ENCODE data around the gene PRCC. TPM values are rescaled to one million over a fixed set of nuclear protein-coding genes. Genes with fewer than 3 reads are reported as not detected.

The PRCC gene
- total RNA-seq, 2 donors from 2014 or later: 67.7 to 84.4 TPM

DNA sequence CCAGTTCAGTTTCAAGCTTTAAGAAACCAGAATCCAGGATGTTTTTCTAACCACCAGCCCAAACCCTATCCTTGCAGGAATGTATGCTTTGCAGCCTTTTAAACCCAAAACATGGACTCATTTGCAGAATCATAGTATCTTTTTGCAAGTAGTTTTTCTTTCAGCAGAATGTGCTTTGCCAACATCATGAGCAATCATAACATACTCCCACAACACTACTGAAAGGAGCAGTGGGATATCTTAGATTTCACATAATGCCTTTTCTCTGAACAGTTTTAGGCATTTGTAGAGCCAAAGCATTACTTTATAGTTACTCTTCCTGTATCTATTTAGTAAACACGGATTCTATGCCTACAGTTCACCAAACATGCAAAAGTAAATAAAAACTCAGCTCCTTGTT lies 59.3 kb downstream of the PRCC start:
- Mint-ChIP-seq H3K4me3 (no peak overlapping the region), H3K4me1 (ENCODE audit: low read depth) (peaks cover 23% of the 10 kb centered on the region), H3K27me3 (ENCODE audit: low read depth) (peaks cover 8% of the 10 kb centered on the region), H3K27ac (no peak overlapping the region), H3K36me3 (ENCODE audit: insufficient read depth in 2 of 2) (no peaks in the 10 kb centered on the region), H3K9me3 (peaks cover 0 to 2% of the 10 kb centered on the region in 2 donors)
- ATAC-seq (replicated peaks in 1 of 2) (no peak), DNase-seq (no peak)

- Mint-ChIP-seq H3K27me3 (ENCODE audit: low read depth) (peaks cover 18% of the 10 kb centered on the region), H3K4me3 (no peak overlapping the region), H3K36me3 (ENCODE audit: insufficient read depth in 2 of 2) (no peaks in the 10 kb centered on the region), H3K4me1 (ENCODE audit: low read depth) (peaks cover 14% of the 10 kb centered on the region), H3K9me3 (no peaks in the 10 kb centered on the region), H3K27ac (peak overlapping the region; percentile 23)
- ATAC-seq (replicated peaks in 1 of 2): peak; percentile 39 to 52
- DNase-seq: no peak
Observed at GRCh38 chr1:156828400-156829124, 61.2 kb downstream of the PRCC start.

DNA sequence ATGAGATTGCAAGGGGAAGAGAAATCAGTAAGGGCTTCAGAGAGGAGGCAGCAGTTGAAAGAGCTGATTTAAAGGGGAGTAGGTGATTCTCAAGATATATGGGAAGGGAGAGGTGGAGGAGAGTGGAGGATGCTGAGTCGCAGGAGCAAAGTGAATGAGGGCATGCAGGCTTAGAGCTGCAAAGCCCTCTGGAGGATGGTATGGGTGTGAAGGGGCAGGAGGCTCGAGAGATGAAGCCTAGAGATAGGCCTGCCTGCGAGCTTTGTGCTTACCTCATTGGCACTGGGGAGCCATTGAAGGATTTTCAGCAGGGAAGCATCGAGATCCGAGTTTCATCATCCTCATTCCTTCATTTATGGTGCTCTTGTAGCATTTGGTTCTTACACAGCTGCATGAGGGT lies 65.1 kb downstream of the PRCC start:
- H3K4me1 Mint-ChIP-seq (ENCODE audit: low read depth): peaks cover 53% of the 10 kb centered on the region
- H3K27me3 Mint-ChIP-seq (ENCODE audit: low read depth): peaks cover 18% of the 10 kb centered on the region
- no peak overlapping the region for H3K27ac Mint-ChIP-seq
- H3K4me3 Mint-ChIP-seq: no peak overlapping the region
- H3K36me3 Mint-ChIP-seq (ENCODE audit: insufficient read depth in 2 of 2): no peaks in the 10 kb centered on the region
- no peak for ATAC-seq (replicated peaks in 1 of 2)
- no peak for DNase-seq
- no peaks in the 10 kb centered on the region for H3K9me3 Mint-ChIP-seq

DNA sequence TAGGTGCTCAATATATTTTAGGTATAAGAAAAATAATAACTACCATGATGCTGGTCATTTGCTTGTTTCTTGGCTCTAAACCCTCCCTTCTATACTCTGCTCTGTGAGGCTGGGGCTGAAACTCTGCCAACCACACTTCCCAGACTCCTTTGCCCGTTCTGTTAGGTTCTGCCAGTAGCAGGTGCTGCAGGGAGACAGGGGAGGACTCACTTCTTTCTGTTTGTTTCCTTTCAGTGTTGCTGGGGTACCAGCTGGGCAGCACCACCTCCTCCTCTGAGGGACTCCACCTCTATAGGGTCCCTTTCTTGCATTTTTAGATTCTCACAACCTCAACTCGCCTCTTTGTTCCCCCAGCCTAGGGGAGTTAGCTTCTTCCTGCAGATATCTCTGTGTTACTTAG lies 66.3 kb downstream of the PRCC start:
- Mint-ChIP-seq H3K27me3 (ENCODE audit: low read depth) (peaks cover 21% of the 10 kb centered on the region), H3K9me3 (no peaks in the 10 kb centered on the region), H3K27ac (no peak overlapping the region), H3K4me1 (ENCODE audit: low read depth) (peaks cover 51% of the 10 kb centered on the region), H3K36me3 (ENCODE audit: insufficient read depth in 2 of 2) (no peaks in the 10 kb centered on the region), H3K4me3 (peak overlapping the region; percentile 32 to 60)
- ATAC-seq (replicated peaks in 1 of 2): peak; percentile 48 to 58
- peak in 1 of 2 donors; percentile 27 for DNase-seq

- Mint-ChIP-seq H3K9me3 (no peaks in the 10 kb centered on the region), H3K27ac (peak overlapping the region; percentile 62), H3K27me3 (ENCODE audit: low read depth) (peaks cover 25% of the 10 kb centered on the region), H3K4me1 (ENCODE audit: low read depth) (peaks cover 56% of the 10 kb centered on the region), H3K36me3 (ENCODE audit: insufficient read depth in 2 of 2) (no peaks in the 10 kb centered on the region), H3K4me3 (peak overlapping the region; percentile 32 to 60)
- DNase-seq (peak; percentile 36 to 40), ATAC-seq (replicated peaks in 1 of 2) (peak; percentile 40 to 43)
Observed at GRCh38 chr1:156834322-156834721, 67.0 kb downstream of the PRCC start.

- no peaks in the 10 kb centered on the region for H3K36me3 Mint-ChIP-seq (ENCODE audit: insufficient read depth in 2 of 2)
- H3K27me3 Mint-ChIP-seq (ENCODE audit: low read depth): peaks cover 36% of the 10 kb centered on the region
- H3K4me3 Mint-ChIP-seq: peak overlapping the region; percentile 47 to 56
- peaks cover 61% of the 10 kb centered on the region for H3K4me1 Mint-ChIP-seq (ENCODE audit: low read depth)
- peak; percentile 85 to 86 for ATAC-seq (replicated peaks in 1 of 2)
- peak overlapping the region; percentile 35 for H3K27ac Mint-ChIP-seq
- DNase-seq: peak; percentile 77 to 81
- no peaks in the 10 kb centered on the region for H3K9me3 Mint-ChIP-seq
Observed at GRCh38 chr1:156836041-156836654, 68.8 kb downstream of the PRCC start.

DNA sequence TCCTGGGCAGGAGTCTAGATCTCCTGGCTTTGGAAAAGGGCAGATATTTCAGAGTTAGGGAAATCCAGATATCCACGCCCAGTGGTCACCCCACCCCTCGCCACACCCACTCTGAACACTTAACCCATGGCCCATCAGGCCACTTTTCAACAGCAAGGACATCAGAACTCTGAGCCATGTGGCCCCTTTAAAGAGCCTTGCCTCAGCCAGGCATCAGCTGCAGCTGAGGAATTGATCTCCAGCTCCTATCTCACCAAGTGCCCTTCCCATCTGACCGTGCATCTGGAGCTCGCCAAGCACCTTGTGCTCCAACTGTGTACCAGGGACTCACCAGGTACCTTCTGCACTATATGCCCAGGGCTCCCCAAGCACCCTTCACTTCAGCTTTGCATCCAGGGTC lies 69.6 kb downstream of the PRCC start:
- Mint-ChIP-seq H3K36me3 (ENCODE audit: insufficient read depth in 2 of 2) (no peaks in the 10 kb centered on the region), H3K27ac (no peak overlapping the region), H3K9me3 (no peaks in the 10 kb centered on the region), H3K4me3 (peak overlapping the region; percentile 24 to 41), H3K27me3 (ENCODE audit: low read depth) (peaks cover 29% of the 10 kb centered on the region), H3K4me1 (ENCODE audit: low read depth) (peaks cover 61% of the 10 kb centered on the region)
- DNase-seq (no peak), ATAC-seq (replicated peaks in 1 of 2) (no peak)

- Mint-ChIP-seq H3K27ac (no peak overlapping the region), H3K4me3 (no peak overlapping the region), H3K4me1 (ENCODE audit: low read depth) (peaks cover 51% of the 10 kb centered on the region), H3K36me3 (ENCODE audit: insufficient read depth in 2 of 2) (no peaks in the 10 kb centered on the region), H3K9me3 (no peaks in the 10 kb centered on the region), H3K27me3 (ENCODE audit: low read depth) (peaks cover 43% of the 10 kb centered on the region)
- ATAC-seq (replicated peaks in 1 of 2) (peak; percentile 22 to 26), DNase-seq (peak; percentile 36 to 60)
Observed at GRCh38 chr1:156838972-156839371, 71.6 kb downstream of the PRCC start.

DNA sequence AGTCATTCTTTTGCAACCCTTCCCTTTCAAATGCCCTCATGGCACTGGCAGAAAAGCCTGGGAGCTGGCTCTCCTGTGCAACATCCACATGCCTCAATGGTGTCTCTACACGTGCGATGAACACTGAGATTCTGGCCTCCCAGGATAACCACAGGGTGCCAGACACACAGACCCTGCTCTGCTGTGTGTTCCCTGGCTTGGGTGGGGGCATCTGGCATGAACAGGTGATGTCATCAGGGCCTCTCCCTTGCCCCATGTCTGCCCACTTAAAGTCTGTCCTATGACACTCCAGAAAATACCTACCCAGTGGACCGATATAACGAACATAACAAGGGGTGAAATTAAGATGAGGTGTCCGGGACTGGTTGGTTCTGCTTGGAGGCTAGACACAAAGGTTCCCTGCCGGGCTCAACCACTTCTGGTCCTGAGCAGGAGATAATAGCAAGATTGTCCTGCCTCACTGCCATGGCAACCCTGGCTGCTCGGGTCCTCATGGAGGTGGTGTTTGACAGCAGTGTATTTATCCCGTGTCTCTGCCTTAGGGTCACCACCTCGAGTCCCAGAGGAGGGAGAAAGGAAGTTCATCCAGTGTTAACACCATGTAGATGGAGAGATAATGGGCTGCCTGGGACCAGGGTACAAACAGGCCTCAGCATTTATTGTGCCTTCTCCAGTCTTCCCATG lies 72.2 kb downstream of the PRCC start:
- Mint-ChIP-seq H3K9me3 (no peaks in the 10 kb centered on the region), H3K4me1 (ENCODE audit: low read depth) (peaks cover 49% of the 10 kb centered on the region), H3K27me3 (ENCODE audit: low read depth) (peaks cover 49% of the 10 kb centered on the region), H3K27ac (no peak overlapping the region), H3K4me3 (no peak overlapping the region), H3K36me3 (ENCODE audit: insufficient read depth in 2 of 2) (no peaks in the 10 kb centered on the region)
- DNase-seq: no peak
- no peak for ATAC-seq (replicated peaks in 1 of 2)

- peaks cover 56% of the 10 kb centered on the region for H3K27me3 Mint-ChIP-seq (ENCODE audit: low read depth)
Observed at GRCh38 chr1:156840186-156840897, 73.0 kb downstream of the PRCC start.

GRCh38 chr1:156840898-156841279 lies 73.6 kb downstream of the PRCC start:
- H3K27me3 Mint-ChIP-seq (ENCODE audit: low read depth): peaks cover 62% of the 10 kb centered on the region
- no peak for DNase-seq
- no peaks in the 10 kb centered on the region for H3K9me3 Mint-ChIP-seq
- H3K36me3 Mint-ChIP-seq (ENCODE audit: insufficient read depth in 2 of 2): no peaks in the 10 kb centered on the region
- H3K27ac Mint-ChIP-seq: no peak overlapping the region
- ATAC-seq (replicated peaks in 1 of 2): no peak
- no peak overlapping the region for H3K4me3 Mint-ChIP-seq
- peaks cover 47% of the 10 kb centered on the region for H3K4me1 Mint-ChIP-seq (ENCODE audit: low read depth)

More at GRCh38 chr1:156840186-156840897, 73.0 kb downstream of the PRCC start:
- H3K36me3 Mint-ChIP-seq (ENCODE audit: insufficient read depth in 2 of 2): no peaks in the 10 kb centered on the region
- peaks cover 49% of the 10 kb centered on the region for H3K4me1 Mint-ChIP-seq (ENCODE audit: low read depth)
- ATAC-seq (replicated peaks in 1 of 2): no peak
- no peak overlapping the region for H3K27ac Mint-ChIP-seq
- no peak for DNase-seq
- no peak overlapping the region for H3K4me3 Mint-ChIP-seq
- H3K9me3 Mint-ChIP-seq: no peaks in the 10 kb centered on the region

DNA sequence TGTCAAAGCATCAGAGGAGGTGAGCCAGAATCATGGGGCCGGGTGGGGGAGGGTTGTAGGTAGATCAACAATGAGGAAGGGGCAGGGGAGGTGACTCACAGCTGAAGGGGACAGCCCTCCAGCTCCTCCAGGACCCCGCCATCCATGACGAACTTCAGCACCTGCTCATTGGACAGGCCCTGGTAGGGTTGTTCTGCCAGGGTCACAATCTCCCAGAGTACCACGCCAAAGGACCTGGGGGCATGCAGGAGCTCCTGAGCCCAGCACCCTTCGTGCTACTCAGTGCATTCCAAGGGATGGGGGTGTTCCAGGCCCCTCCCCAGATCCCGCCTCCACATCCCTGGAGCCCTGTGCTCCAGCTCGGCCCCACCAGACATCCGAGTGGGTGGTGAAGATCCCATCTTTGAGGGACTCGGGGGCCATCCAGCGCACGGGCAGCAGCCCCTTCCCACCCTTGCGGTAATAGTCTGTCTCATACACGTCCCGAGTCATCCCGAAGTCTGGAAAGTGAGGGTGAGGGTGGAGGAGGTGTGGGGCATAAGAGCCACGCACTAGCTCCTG lies 74.0 kb downstream of the PRCC start:
- H3K4me1 Mint-ChIP-seq (ENCODE audit: low read depth): peaks cover 42% of the 10 kb centered on the region
- H3K9me3 Mint-ChIP-seq: no peaks in the 10 kb centered on the region
- DNase-seq: no peak
- H3K27ac Mint-ChIP-seq: no peak overlapping the region
- ATAC-seq (replicated peaks in 1 of 2): no peak
- H3K4me3 Mint-ChIP-seq: no peak overlapping the region
- no peaks in the 10 kb centered on the region for H3K36me3 Mint-ChIP-seq (ENCODE audit: insufficient read depth in 2 of 2)
- peaks cover 67% of the 10 kb centered on the region for H3K27me3 Mint-ChIP-seq (ENCODE audit: low read depth)

Measured in activated T-cell treated with anti-CD3 and anti-CD28 coated beads, Interleukin-2, amount 50 U/mL, for 72 hours (primary cell).